SK-N-SH treated with all-trans-retinoic acid at 6 μM for 48 hours (cell line): ENCODE measurements around the gene TMOD4.

Source experiments
- ARNTL ChIP-seq: fragments of 450-650 bp; formaldehyde crosslinking; IDR thresholded peaks from 2 replicates; pipeline ENCODE4 v1.5.0; 2020; ENCODE audit warnings: low read depth, mild to moderate bottlenecking, moderate library complexity, borderline replicate concordance
- ZC3H10 ChIP-seq: fragments of 250-450 bp; sonication (Bioruptor Pico); IDR thresholded peaks from 2 replicates; pipeline ENCODE4 v1.5.1; 2021; ENCODE audit warnings: mild to moderate bottlenecking, moderate library complexity
- ZFP3 ChIP-seq: fragments of 250-450 bp; sonication (Bioruptor Pico); IDR thresholded peaks from 2 replicates; pipeline ENCODE4 v1.5.0; 2020; ENCODE audit warnings: mild to moderate bottlenecking, moderate library complexity
- ZNF70 ChIP-seq: fragments of 450-650 bp; formaldehyde crosslinking; IDR thresholded peaks from 2 replicates; pipeline ENCODE4 v1.5.0; 2020; ENCODE audit warnings: mild to moderate bottlenecking, moderate library complexity
- ZNF8 ChIP-seq: fragments of 450-650 bp; formaldehyde crosslinking; IDR thresholded peaks from 2 replicates; pipeline ENCODE4 v1.5.0; 2020; ENCODE audit warnings: mild to moderate bottlenecking, moderate library complexity

DNA sequence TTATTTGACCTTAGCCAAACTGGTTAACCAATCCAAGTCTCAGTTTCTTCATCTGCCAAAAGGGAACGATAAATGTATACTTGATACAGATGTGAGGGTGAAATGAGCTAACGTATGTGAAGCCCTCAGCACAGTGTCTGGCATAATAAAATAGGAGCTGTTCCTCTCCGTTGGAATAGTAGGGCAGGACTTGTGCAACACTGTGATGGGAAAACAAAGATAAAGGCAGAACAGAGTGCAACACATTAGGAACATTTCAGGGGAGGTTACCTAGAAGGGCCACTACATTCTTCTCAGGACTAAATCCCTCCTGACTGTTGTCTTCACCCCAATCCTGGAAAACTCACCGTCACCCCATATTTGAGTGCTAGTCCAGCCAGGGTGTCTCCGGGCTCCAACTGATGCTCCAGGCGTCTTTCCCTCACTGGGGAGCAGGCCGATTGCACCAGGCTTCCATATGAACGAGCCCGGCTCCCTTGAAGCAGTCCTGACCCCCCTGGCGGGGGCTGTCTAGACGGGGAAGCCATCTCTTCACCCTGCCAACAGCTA, 11.0 kb downstream of the TMOD4 start:
- no peak for TF ChIP-seq ZNF70 (CRISPR knock-in tag)
- no peak for TF ChIP-seq ZFP3
- TF ChIP-seq ZNF8: no peak
- TF ChIP-seq ARNTL (CRISPR knock-in tag): no peak
- TF ChIP-seq ZC3H10 (CRISPR knock-in tag): no peak
